NCI-H1436 (cell line): Measurements from ENCODE around the gene TMPRSS4.

Experiments
- DNase-seq: peaks from one replicate; lab custom pipeline; 2025; lab: John Stamatoyannopoulos, UW

Gene TMPRSS4, protein sequence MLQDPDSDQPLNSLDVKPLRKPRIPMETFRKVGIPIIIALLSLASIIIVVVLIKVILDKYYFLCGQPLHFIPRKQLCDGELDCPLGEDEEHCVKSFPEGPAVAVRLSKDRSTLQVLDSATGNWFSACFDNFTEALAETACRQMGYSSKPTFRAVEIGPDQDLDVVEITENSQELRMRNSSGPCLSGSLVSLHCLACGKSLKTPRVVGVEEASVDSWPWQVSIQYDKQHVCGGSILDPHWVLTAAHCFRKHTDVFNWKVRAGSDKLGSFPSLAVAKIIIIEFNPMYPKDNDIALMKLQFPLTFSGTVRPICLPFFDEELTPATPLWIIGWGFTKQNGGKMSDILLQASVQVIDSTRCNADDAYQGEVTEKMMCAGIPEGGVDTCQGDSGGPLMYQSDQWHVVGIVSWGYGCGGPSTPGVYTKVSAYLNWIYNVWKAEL

DNA sequence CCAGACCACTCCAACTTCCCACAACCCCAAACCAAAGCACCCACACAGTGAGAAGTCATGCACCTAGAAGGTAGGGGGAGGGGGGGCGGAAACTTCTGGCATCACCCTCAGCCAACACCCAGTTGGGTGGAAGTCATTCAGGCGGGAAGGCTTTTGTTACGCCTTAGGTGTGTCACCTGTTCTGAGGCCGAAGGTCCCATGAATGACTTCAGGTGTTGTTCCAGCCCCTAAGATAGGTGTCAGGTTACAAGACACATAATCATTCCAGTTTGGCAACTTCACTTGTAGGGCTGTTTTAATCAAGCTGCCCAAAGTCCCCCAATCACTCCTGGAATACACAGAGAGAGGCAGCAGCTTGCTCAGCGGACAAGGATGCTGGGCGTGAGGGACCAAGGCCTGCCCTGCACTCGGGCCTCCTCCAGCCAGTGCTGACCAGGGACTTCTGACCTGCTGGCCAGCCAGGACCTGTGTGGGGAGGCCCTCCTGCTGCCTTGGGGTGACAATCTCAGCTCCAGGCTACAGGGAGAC is at the start of gene TMPRSS4:
Gene TMPRSS4, plus strand, starts transcription at position 325 of the 528 bp plus-strand sequence. CDS start 225 bp downstream, outside the sequence.
- no peak for DNase-seq

DNA sequence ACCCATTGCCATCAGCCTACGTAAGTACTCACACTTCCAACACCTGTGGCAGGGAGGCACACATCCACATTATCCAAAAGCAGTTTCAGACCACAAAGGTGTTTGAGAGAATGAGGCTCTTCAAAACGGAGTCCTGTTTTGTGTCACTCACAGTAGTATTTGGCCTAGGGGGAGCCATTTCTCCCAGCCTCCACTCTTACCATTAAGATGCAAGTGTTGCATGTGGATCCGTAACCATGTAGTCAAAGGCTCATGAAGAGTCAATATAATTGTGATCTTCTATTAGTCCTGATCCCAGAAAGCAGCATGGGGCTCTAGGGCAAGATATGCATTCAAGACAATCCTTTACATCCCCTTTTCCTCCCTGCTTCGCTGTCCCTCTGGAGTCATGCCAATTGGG is 49.2 kb upstream of the TMPRSS4 start:
- no peak for DNase-seq

DNA sequence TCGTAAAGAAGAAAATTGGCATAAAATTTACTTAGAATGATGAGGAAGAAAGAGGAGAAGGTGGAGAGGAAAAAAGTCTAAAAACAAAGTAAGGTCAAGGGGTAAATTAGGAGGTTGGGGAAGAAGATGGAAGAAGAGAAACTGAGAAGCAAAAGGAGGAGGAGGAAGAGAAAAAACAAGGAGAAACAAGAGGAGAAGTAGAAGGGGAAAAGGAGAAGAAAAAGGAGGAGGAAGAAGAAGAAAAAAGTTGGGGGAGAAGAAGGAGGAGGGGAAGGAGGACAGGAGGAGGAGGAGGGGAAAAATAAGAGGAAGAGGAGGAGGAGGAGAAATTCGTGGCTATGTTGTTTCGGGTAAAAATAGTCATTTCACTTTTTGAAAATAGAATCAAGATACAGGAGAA is 48.3 kb upstream of the TMPRSS4 start:
- DNase-seq, result no peak

DNA sequence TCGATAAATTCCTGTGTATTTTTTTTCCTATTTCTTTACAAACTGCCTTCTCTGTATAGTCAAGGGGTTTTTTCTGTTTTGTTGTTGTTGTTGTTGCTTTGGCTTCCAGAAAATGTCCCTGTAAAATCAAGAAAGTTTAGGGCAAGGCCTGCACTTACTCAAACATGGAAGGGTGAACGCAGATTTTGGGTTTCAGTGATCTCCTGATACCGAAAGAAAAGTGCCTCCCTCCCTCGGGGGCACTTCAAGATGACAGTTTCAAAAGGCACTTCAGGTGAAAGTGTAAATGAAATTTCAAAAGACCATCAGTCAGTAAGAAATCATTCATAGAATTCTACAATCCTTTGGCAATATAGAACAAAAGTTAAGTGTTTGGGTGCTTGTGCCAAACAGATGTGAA is 43.4 kb upstream of the TMPRSS4 start:
- no peak for DNase-seq

DNA sequence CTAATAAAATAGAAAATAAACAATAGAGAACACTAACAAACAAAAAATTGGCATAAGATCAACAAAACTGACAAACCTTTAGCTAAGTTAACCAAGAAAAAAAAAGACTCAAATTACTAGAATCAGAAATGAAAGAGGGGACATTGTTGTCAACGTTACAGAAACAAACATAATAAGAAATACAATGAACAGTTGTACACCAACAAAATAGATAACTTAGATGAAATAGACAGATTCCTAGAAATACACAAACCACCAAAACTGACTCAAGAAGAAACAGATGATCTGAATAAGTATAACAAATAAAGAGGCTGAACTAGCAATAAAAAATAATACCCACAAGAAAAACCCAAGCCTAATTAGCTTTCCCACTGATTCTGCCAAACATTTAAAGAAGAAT is 34.7 kb upstream of the TMPRSS4 start:
- DNase-seq, result no peak

DNA sequence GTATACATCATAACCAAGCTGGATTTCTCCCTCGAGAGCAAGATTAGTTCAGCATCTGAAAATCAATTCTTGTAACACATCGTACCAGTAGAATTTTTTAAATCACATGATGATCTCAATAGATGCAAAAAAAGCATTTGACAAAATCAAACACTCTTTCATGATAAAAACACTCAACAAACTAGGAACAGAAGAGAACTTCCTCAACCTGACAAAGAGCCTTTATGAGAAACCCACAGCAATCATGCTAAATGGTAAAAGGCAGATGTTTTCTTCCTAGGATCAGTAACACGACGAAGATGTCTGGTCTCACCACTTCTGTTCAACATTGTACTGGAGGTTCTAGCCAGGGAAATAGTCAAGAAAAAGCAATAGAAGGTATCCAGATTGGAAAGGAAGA is 34.1 kb upstream of the TMPRSS4 start:
- no peak for DNase-seq

DNA sequence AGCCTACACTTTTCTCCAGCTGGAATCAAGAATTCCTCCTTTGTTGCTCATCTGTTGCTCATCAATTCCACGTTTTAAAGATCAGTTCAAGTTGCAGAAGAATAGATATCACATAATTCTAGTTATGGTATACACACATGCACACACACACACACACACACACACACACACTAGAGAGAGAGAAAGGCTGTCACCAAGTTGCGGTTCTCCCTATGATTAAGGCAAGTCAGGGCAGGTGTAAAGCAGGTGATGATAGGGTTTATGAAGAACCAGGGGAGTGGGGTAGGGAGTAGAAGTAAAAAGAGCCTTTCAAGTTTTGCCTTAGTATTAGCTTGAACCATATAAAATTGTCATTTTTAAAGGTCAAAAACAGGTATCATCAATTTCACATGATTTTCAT is 31.7 kb upstream of the TMPRSS4 start:
- DNase-seq, result peak; percentile 23

DNA sequence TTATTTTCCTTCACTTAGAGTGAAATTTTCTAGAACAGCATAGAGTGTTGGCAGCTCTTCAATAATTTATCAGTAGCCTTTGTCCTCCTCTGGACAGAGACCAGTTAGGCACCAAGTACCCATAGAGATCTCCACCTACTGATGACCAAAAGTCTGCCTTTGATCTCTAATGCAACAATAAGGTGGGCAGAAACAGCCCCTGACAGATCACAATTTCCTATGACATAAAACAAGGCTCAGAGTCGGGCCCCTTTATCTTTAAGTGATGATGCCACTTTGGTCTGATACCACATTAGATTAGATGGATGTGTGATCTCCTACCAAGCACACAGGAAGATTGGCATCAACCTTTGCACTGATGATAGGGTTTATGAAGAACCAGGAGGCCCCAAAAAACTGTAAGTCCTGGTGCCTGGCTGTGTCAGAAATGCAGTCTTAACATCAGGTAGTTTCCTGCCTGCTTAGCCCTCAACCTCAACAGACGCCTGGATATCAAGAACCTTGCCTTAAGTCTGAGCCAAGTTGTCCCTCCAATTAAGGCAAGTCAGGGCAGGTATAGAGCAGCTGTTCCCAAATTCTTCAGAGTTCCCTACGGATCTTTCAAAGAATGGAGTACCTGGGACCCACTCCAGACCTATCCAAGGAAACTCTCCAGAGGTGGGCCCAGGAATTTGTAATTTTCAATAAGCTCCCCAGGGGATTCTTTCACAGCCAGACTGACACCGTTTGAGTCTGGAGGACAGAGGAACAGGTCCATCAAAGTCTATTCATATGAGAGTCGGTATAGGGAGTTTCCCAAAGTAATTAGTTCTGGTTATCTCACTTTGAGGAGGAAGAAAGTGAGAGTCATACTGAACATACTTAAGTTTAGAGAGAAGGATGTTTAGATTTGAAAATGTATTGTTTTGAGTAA is 30.6 kb upstream of the TMPRSS4 start:
- DNase-seq, result no peak

DNA sequence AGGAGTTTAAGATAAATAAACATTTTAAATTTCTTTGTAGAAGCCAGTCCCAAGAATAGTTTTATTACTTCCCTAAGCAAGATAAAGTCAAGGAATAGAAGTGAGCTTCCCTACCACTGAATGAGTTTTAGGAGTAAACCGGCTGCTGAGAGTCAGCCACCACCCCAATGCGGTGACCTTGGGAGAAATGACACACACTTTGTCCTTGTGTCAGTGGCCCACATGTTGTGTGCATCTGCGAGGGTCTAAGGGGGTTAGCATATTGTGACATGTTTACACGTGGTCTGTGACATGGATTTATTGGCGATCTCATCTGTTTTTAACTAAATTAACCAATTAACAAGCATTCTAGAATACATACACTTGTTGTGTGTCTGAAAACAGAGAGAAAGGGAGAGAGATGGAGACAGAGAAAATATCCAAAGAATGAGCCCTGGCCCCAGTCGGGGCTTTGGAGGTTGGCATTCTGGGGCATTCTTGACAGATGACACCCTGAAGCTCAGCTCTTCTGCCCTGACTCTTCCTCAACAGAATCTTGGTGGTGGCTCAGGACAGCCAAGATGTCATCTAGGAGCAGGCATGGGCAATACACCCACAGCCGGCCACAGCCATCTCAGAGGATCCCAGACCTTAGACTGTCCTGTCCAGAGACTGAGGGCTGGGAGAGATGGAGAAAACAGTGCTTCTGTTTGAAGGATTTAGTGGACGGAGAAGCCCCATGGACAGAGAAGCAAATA is 29.7 kb upstream of the TMPRSS4 start:
- DNase-seq, result no peak

DNA sequence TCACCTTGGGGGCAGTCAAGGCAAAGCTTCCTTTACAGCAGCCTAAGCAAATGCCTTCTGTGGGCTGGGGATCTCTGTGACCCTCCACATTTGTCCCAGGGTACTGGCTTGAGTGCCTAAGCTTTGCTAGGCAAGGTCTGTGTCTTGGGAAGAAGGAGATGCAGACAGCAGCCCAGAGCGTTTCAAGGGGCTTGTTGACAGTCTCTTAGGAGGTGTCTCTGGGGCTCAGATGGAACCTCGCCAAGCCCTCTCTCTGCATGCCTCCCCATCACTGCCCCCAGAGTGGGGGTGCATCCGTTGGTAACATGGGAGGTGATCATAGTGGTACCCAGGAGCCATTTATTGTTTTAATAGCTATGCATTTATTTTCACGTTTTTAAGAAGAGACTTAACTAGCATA is 29.1 kb upstream of the TMPRSS4 start:
- no peak for DNase-seq

DNA sequence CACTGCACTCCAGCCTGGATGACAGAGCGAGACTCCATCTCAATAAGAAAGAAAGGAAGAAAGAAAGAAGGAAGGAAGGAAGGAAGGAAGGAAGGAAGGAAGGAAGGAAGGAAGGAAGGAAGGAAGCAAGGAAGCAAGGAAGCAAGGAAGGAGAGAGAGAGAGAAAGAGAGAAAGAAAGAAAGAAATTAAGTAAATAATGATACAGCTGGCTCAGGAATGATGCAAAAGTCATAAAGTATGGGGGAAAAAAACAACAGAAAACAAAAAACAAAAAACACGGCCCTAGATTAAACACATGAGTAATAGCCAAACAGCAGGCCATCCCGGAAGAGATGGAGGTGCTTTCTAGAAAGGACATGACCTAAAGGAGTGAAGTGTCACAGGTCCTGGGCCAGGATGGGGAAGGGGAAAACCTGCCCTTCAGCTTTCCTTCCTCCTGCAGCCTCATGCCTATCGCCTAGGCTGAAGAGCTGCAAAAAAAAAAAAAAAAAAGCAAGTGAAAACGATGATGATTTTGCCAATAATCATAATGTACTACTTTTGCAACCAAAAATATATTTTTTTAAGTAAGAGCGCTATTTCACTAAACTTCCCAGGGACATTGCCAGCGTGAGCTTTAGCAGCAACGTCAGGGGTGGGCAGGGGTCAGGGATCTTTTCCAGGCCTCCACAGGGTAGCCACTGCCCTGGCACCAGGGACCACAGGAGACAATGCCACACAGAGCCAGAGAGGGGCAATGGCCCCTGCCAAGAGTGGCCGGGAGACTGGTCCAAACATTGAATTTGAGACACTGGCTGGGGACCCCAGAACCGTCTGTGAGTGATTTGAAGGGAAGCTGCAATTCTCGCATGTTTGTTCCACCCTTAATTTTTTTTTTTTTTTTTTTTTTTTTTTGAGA is 28.2 kb upstream of the TMPRSS4 start:
- no peak for DNase-seq

DNA sequence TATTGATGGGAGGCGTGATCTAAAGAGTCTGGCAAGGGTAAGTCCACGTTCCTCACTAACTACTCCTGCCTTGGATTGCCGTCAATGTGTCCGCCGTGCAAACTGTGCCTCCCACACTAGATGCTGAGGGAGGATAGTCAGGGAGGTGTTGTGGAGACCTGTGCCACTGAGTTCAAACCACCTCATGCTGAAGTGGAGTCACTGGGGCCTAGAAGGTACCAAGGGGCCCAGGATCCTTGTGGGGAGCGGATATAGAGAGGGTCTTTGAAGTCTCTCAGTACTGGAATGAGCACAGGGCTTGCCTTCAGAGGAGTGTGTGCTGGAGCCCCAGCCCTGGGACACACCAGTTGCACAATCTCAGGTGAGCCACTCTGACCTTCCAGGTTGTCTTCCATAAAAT is 27.1 kb upstream of the TMPRSS4 start:
- no peak for DNase-seq

DNA sequence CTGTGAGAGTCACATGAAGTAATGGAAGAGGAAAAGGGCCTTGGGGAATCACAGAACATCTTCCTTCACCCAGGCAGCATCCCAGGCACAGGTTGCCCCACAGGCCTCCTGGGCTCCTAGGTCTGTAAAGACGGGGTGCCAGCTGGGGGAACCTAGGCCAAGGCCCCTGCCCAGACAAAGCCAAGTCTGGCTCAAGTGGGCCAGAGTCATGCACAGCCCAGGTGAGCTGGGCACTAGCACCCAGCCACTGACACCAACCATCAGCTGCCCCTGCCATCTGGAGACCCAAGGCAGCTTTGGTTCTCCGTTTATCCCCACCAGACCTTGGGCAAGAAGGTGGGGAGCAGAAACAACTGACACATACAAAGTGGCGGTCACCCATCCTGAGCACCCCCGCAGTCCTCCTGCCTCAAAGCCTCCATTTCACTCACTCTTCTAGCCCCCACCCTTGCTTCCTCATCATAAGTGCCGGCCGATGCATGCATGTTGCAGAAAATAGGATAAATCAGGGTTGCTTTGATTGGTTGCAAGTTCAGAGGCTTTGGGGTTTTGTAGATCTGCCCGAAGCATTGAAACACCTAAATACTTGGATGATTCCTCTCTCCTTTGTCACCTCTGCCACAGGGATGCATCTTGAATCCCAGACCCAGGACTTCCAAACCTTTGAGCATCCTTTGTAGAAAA is 26.5 kb upstream of the TMPRSS4 start:
- no peak for DNase-seq

DNA sequence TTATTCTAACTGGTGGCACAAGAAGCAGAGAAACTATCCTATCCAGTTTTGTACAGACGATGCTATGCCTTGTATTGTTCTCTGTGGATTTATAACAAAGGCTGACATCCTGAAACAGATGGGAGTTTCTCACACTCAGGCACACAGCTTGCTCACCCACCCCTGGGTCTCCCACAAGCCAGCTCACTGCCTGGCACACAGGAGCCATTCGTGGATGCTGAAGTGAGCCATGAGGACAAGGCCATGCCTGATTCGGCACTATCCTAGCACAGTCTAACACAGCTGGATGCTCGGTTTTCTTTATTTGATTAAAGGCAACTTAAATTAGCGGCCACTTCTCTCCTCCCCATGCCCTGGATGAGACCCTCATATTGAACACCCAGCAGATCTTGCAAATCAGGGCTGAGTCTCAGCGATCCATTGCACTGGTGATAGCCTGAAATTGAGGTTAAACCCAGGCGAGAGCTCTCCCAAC is 25.7 kb upstream of the TMPRSS4 start:
- no peak for DNase-seq

DNA sequence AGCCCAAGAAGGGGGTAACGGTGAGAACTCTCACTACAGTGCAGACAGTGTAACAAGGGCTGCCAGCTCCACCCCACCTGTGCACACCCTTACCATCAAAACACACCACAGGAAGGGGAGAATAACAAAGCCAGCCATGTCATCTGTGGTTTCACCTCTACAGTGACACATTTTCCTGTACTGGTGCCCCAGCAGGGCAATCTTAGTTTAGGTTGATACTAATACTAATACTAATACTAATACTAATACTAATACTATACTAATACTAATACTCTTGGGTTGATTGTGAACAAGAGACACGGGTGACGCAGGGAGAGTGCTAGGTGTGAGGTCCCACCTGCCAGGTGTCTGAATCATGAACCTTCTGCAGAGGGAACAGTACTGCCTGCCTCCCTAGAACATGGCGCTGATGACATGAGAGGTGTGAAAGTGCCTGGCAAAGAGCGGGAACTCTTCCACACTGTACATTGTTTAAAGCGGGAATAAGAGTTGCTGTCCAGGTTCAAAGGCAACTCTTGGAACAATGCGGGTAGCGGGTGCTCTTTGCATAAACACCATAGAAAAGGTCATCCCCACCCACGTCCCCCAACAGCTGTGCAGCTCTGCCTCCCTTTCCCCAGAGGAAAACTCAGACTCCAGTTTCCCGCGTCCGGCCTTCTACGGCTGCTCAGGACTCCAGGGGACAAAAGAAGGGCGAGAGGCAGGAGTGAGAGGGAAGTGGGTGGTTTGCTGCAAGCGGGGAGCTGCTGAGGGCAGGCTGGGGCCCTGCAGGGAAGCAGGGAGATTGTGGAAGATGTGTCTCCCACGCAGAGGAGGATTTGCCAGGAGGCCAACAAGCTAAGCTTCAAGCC is 25.0 kb upstream of the TMPRSS4 start:
- DNase-seq, result no peak

DNA sequence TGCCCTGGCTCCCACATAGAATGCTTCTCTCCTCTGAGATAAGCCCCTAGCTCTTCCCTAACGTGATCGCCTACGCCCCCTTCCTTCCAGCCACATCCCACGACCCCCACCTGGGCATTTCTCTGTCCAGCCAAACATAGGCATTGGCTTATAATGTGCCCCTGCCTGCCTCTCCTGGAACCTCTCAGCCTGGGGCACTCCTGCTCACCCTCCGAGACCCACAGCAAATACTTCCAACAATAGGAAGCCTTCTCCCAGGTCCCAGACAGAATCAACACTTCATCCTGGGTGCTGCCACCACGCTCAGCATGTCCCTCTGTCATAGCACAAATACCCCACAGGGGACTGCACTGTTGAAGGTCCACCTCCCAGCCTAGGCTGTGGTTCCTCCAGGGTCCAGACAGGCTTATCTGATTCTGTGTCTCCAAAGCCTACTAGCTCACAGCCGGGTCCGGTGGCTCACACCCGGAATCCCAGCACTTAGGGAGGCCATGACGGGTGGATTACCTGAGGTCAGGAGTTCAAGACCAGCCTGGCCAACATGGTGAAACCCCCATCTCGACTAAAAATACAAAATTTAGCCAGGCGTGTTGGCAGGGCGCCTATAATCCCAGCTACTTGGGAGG is 24.2 kb upstream of the TMPRSS4 start:
- DNase-seq, result no peak

DNA sequence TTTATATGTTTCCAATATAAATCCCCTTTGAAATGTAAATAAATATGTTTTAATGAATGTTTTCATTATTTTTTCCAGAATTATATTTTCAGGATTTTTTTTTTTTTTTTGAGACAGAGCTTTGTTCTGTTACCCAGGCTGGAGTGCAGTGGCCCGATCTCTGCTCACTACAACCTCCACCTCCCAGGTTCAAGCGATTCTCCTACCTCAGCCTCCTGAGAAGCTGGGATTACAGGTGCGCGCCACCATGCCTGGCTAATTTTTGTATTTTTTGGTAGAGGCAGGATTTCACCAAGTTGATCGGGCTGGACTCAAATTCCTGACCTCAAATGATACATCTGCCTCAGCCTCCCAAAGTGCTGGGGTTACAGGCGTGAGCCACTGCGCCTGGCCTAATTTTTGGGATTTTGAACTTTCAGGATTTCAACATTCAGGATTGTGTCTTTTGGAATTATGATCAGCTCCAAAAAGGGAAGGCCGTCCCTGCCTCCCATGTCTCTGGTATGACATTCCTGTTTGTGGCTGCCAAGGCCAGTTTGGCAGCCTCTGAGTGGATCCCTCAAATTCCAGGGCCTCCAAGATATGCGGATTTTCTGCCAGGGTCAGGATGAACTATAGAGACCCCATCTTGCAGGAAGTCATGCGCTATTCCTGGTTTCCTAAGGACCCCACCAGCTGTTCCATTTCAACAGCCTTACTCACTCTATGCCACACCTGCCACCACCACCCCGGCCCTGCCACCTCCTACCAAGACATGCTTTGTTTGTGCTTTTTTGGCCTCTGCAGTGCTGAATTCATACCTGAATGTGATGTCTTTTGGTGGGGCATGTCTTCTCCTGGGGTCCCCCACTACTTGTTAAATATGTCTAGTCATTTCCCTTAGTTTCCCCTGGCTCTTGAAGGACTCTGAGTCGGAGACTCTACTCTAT is 21.9 kb upstream of the TMPRSS4 start:
- no peak for DNase-seq

DNA sequence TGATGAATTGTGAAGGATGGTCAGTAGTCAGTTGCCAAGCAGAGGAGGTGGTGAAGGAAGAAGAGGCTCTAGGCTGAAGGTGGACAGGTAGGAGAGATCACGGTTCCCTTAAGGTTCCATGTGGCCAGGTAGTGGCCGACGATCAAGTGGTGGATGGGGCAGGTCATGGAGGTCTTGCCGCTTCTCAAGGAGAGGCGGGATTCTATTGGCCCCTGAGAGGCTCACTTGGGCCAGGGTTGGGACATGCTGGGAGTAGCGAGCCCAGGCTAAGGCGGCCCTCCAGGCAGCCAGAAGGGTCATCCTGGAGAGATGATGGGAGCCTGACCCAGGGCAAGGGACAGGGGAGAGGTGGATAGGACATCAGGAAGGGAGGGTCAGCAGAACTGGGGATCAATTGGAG is 20.9 kb upstream of the TMPRSS4 start:
- DNase-seq, result no peak
